ENCODE results near the gene HBG2. TPM values are rescaled to one million over a fixed set of nuclear protein-coding genes. Genes with fewer than 3 reads are reported as not detected.

The HBG2 gene
- total and polyA plus RNA-seq, 2 of the 8 experiments (the other 6 are each of a cell fraction or from before 2014, with no cell fraction given): 0.23 TPM; not detected in 1

DNA sequence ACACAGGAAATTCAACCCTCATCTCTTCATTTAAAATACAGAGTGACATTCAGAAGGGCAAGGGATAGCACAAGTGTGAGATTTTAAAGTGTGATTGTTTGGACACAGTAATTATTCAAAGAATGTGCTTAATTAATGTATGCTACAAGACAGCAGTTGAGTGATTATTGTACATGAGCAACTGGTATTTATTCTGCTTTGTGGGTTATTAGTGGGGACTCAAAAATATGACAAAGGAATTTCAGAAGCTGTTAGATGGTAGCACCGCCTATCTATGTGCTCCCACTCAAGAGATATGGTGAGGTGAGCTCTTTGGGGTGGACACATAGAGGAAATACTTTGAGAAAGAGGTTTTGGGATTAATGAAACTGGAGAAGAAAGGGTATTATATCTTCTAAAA, 14.5 kb downstream of the HBG2 start (continued):
- TF ChIP-seq CREB1 (IDR thresholded peaks at IDR 0.05): no peak
- TF ChIP-seq SIN3A (conservative IDR thresholded peaks at IDR 0.05 in 1 of 2, IDR thresholded peaks at IDR 0.05 in 1 of 2; ENCODE audit: low read depth in 1 of 2, low read length in 2 of 2): no peak
- no peak for TF ChIP-seq MAFK (IDR thresholded peaks at IDR 0.05; ENCODE audit: low read depth, low read length)
- no peak for TF ChIP-seq TAF1 (IDR thresholded peaks at IDR 0.05; ENCODE audit: low read depth, low read length)
- no peak for TF ChIP-seq CBX8 (IDR thresholded peaks at IDR 0.05; ENCODE audit: borderline replicate concordance, low read depth, low read length)
- no peak for TF ChIP-seq YY1 (IDR thresholded peaks at IDR 0.05; ENCODE audit: low read depth, low read length)
